Stimulated activated CD4-positive, alpha-beta T cell treated with anti-CD3 and anti-CD28 coated beads, Interleukin-12 subunit alpha, Interleukin-12 subunit beta, amount 100 ng/mL, for 4 hours (primary cell): ENCODE data around the gene DDX21.
"Not testable (repeated sequence)": the region's sequence is repeated elsewhere in the genome, so short reads cannot be mapped to it uniquely, and the experiment has no call there.

ENCODE experiments used
- DNase-seq: peaks from one replicate; pipeline ENCODE4 v3.0.0-alpha.2; 2020

DDX21 gene

GRCh38 chr10:68955832-68956532, at the start of gene DDX21:
Gene DDX21, plus strand, starts transcription at chr10:68956170. Its CDS starts 56 bp downstream, at chr10:68956226.
- peak; percentile 81 for DNase-seq

GRCh38 chr10:68924593-68924992, 31.4 kb upstream of the DDX21 start:
- no peak for DNase-seq

- no peak for DNase-seq
Measured at GRCh38 chr10:68925489-68925888, 30.5 kb upstream of the DDX21 start.

GRCh38 chr10:68929157-68929556, 26.8 kb upstream of the DDX21 start:
- DNase-seq = not testable (repeated sequence)

- DNase-seq = not testable (repeated sequence)
Measured at GRCh38 chr10:68929888-68930287, 26.1 kb upstream of the DDX21 start.

- DNase-seq = not testable (repeated sequence)
Measured at GRCh38 chr10:68932860-68933259, 23.1 kb upstream of the DDX21 start.

GRCh38 chr10:68934994-68935393, 21.0 kb upstream of the DDX21 start:
- no peak for DNase-seq

GRCh38 chr10:68938117-68938516, 17.9 kb upstream of the DDX21 start:
- DNase-seq = no peak

GRCh38 chr10:68938884-68939283, 17.1 kb upstream of the DDX21 start:
- DNase-seq = no peak

GRCh38 chr10:68940917-68941316, 15.1 kb upstream of the DDX21 start:
- not testable (repeated sequence) for DNase-seq

GRCh38 chr10:68950598-68950997, 5.4 kb upstream of the DDX21 start:
- DNase-seq = no peak

GRCh38 chr10:68954904-68955303, 1.1 kb upstream of the DDX21 start:
- DNase-seq = no peak

- DNase-seq = no peak
Measured at GRCh38 chr10:68955355-68955831, 577 bp upstream of the DDX21 start.

- DNase-seq = no peak
Measured at GRCh38 chr10:68957284-68957615, 1.3 kb downstream of the DDX21 start.

- DNase-seq = no peak
Measured at GRCh38 chr10:68957654-68958053, 1.7 kb downstream of the DDX21 start.

- DNase-seq = no peak
Measured at GRCh38 chr10:68959695-68960527, 3.9 kb downstream of the DDX21 start.

GRCh38 chr10:68963151-68963550, 7.2 kb downstream of the DDX21 start:
- no peak for DNase-seq

- DNase-seq = no peak
Measured at GRCh38 chr10:68973975-68974374, 18.0 kb downstream of the DDX21 start.

GRCh38 chr10:68975936-68976473, 20.0 kb downstream of the DDX21 start:
- not testable (repeated sequence) for DNase-seq

GRCh38 chr10:68979738-68980137, 23.8 kb downstream of the DDX21 start:
- DNase-seq = not testable (repeated sequence)

GRCh38 chr10:68981074-68981473, 25.1 kb downstream of the DDX21 start:
- no peak for DNase-seq

GRCh38 chr10:68982389-68982788, 26.4 kb downstream of the DDX21 start:
- no peak for DNase-seq

GRCh38 chr10:68987611-68988010, 31.6 kb downstream of the DDX21 start:
- no peak for DNase-seq
